ENCODE data around the gene SMAD7.
A peak's percentile ranks its signal among the peaks of the same experiment; 100 is the strongest.

Gene SMAD7

GRCh38 chr18:48893061-48893607 lies 57.6 kb downstream of the SMAD7 start:
- Histone ChIP-seq H3K27ac (no peak overlapping the region), H3K4me3 (no peak overlapping the region)
- TF ChIP-seq CTCF (IDR thresholded peaks at IDR 0.05): no peak
- DNase-seq (ENCODE audit: low spot score): no peak

GRCh38 chr18:48892146-48892855 lies 58.5 kb downstream of the SMAD7 start:
- Histone ChIP-seq H3K4me3 (no peak overlapping the region), H3K27ac (no peak overlapping the region)
- no peak for TF ChIP-seq CTCF (IDR thresholded peaks at IDR 0.05)
- peak; percentile 56 for DNase-seq (ENCODE audit: low spot score)

GRCh38 chr18:48891721-48892120 lies 59.0 kb downstream of the SMAD7 start:
- DNase-seq (ENCODE audit: low spot score): peak; percentile 63

GRCh38 chr18:48889981-48890762 lies 60.6 kb downstream of the SMAD7 start:
- peak overlapping the region; percentile 33 to 64 for H3K27ac ChIP-seq
- DNase-seq (ENCODE audit: low spot score): peak; percentile 69
- no peak for TF ChIP-seq CTCF (IDR thresholded peaks at IDR 0.05)

More at GRCh38 chr18:48891721-48892120, 59.0 kb downstream of the SMAD7 start:
- no peak for TF ChIP-seq CTCF (IDR thresholded peaks at IDR 0.05)
- no peak overlapping the region for H3K4me3 ChIP-seq
- no peak overlapping the region for H3K27ac ChIP-seq

GRCh38 chr18:48889115-48889941 lies 61.4 kb downstream of the SMAD7 start:
- H3K4me3 ChIP-seq: no peak overlapping the region
- peak; percentile 81 for DNase-seq (ENCODE audit: low spot score)
- peak overlapping the region; percentile 33 to 64 for H3K27ac ChIP-seq
- no peak for TF ChIP-seq CTCF (IDR thresholded peaks at IDR 0.05)

More at GRCh38 chr18:48889981-48890762, 60.6 kb downstream of the SMAD7 start:
- no peak overlapping the region for H3K4me3 ChIP-seq

- no peak overlapping the region for H3K4me3 ChIP-seq
- TF ChIP-seq CTCF (IDR thresholded peaks at IDR 0.05): no peak
- peak overlapping the region in 1 of 2 donors; percentile 33 for H3K27ac ChIP-seq
- peak; percentile 66 for DNase-seq (ENCODE audit: low spot score)
Observed at GRCh38 chr18:48888773-48889080, 62.0 kb downstream of the SMAD7 start.
